GM12865 (cell line): Measurements from ENCODE around the gene CAMKMT.

ENCODE experiments used
- DNase-seq: peaks from one replicate; pipeline ENCODE4 v3.0.0; 2010; ENCODE audit warnings: low read depth
- H3K4me3 ChIP-seq: 2 replicates; pipeline ENCODE4 v1.5.1; 2011; ENCODE audit warnings: mild to moderate bottlenecking, low read depth, low read length, control low read depth
- TF ChIP-seq, protein P1 (sequence below): IDR thresholded peaks from 2 replicates; pipeline ENCODE4 v1.5.1; 2011; ENCODE audit warnings: low read length, control low read depth, low read depth, inconsistent platforms; ENCODE audit not compliant: insufficient read depth; ENCODE audit errors: missing control alignments

CAMKMT gene

GRCh38 chr2:44325897-44326296 lies 35.9 kb upstream of the CAMKMT start:
- no peak overlapping the region for H3K4me3 ChIP-seq
- TF ChIP-seq, protein P1, sequence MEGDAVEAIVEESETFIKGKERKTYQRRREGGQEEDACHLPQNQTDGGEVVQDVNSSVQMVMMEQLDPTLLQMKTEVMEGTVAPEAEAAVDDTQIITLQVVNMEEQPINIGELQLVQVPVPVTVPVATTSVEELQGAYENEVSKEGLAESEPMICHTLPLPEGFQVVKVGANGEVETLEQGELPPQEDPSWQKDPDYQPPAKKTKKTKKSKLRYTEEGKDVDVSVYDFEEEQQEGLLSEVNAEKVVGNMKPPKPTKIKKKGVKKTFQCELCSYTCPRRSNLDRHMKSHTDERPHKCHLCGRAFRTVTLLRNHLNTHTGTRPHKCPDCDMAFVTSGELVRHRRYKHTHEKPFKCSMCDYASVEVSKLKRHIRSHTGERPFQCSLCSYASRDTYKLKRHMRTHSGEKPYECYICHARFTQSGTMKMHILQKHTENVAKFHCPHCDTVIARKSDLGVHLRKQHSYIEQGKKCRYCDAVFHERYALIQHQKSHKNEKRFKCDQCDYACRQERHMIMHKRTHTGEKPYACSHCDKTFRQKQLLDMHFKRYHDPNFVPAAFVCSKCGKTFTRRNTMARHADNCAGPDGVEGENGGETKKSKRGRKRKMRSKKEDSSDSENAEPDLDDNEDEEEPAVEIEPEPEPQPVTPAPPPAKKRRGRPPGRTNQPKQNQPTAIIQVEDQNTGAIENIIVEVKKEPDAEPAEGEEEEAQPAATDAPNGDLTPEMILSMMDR = no peak
- DNase-seq = no peak

DNA sequence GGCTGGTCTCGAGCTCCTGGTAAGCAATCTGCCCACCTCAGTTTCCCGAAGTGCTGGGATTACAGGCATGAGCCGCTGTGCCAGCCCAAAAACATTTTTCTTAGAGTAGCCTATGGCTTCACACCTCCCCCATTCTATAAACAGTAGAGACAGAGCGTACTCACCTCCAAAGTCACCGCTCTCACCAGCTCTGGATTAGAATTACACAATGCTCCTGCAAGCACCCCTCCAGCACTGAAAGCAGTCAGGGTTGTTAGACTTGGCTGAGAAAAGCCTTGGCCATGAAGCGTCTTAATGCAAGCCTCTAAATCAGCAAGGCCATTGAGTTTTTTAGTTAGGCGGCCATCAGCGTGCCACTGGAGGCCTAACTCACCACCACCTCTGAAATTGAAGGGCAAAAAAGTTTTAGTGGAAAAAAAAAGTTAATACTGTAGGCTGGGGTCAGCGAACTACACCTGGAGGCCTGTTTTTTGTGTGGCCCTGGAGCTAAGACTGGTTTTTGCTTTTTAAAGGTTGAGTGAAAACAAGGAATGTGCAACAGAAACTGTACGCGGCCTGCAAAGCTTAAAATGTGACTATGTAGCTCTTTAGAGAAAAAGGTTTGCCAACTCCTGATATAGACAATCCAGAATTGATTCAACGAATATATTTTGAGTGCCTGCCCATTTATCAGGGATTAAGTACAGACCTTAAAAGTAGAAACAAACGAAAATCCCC lies 35.0 kb upstream of the CAMKMT start:
- no peak overlapping the region for H3K4me3 ChIP-seq
- DNase-seq = no peak
- TF ChIP-seq, protein P1 = no peak

- TF ChIP-seq, protein P1 = no peak
- no peak for DNase-seq
- no peak overlapping the region for H3K4me3 ChIP-seq
Observed at GRCh38 chr2:44328750-44329149, 33.0 kb upstream of the CAMKMT start.

DNA sequence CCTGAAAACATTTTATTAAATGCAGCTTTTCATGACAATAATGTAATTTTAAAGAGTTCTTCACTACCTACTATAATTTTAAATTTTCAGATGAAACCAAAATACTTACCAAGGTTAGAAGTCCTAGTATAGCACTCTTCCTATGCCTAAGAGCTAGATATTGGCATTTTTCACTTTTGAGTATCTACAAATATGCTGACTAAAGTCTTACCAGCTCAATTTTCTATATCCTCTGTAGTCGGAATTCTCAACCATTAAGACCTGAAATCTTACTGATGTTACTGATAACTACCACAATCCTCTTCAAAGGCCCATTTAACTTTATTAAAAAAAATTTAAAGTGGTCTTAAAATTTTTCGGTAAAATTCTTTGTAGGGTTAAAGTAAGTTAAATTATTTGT lies 32.4 kb upstream of the CAMKMT start:
- no peak for DNase-seq
- no peak overlapping the region for H3K4me3 ChIP-seq
- TF ChIP-seq, protein P1 = no peak

DNA sequence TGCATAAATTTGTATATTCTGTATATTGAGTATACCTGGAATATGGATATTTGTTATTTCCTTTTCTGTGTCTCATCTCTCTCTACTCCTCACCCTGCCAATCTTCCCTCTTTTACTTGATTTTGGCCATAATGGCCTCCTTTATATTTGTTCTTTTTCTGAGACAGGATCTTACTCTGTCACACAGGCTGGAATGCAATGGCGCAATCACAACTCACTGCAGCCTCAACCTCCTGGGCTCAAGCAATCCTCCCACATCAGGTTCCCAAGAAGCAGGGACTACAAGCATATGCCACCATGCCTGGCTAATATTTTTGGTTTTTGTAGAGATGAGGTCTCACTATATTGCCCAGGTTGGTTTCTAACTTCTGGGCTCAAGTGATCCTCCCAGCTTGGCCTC lies 30.9 kb upstream of the CAMKMT start:
- TF ChIP-seq, protein P1 = no peak
- no peak for DNase-seq
- H3K4me3 ChIP-seq = no peak overlapping the region

GRCh38 chr2:44333994-44334393 lies 27.8 kb upstream of the CAMKMT start:
- TF ChIP-seq, protein P1 = no peak

More at GRCh38 chr2:44333994-44334393, 27.8 kb upstream of the CAMKMT start:
- DNase-seq = no peak
- no peak overlapping the region for H3K4me3 ChIP-seq
